Thymus (tissue), 11 donors: Measurements from ENCODE around the gene OSBP. TPM values are rescaled to one million over a fixed set of nuclear protein-coding genes. Genes with fewer than 3 reads are reported as not detected.
"Not testable (repeated sequence)": the region's sequence is repeated elsewhere in the genome, so short reads cannot be mapped to it uniquely, and the experiment has no call there.

ENCODE experiments used
- DNase-seq, 9 donors: peaks; one replicate each; pipeline ENCODE4 v3.0.0-alpha.2; 2013; ENCODE audit warnings: low spot score in 9 of 9, low read depth in 6 of 9, missing footprints in 1 of 9
- H3K27ac ChIP-seq, 2 donors: one replicate each; pipeline ENCODE4 v1.5.1; 2013; ENCODE audit warnings: control low read depth in 1 of 2, low read depth in 1 of 2, low read length in 1 of 2, mild to moderate bottlenecking in 1 of 2, moderate library complexity in 1 of 2
- H3K27me3 ChIP-seq, 2 donors: one replicate each; pipeline ENCODE4 v1.5.1; 2013; ENCODE audit warnings: low read length in 1 of 2; ENCODE audit not compliant: control insufficient read depth in 2 of 2, insufficient read depth in 1 of 2
- H3K36me3 ChIP-seq, 2 donors: one replicate each; pipeline ENCODE4 v1.5.1; 2013; ENCODE audit warnings: low read length in 1 of 2, mild to moderate bottlenecking in 1 of 2, moderate library complexity in 1 of 2; ENCODE audit not compliant: control insufficient read depth in 2 of 2, insufficient read depth in 2 of 2
- H3K4me1 ChIP-seq, 2 donors: one replicate each; pipeline ENCODE4 v1.5.1; 2013; ENCODE audit warnings: low read length in 2 of 2; ENCODE audit not compliant: control insufficient read depth in 2 of 2, insufficient read depth in 2 of 2
- H3K4me3 ChIP-seq, 2 donors: one replicate each; pipeline ENCODE4 v1.5.1; 2013; ENCODE audit warnings: low read length in 2 of 2, control low read depth in 1 of 2, mild to moderate bottlenecking in 1 of 2
- H3K9me3 ChIP-seq, 2 donors: one replicate each; pipeline ENCODE4 v1.5.1; 2013; ENCODE audit warnings: low read length in 1 of 2, mild to moderate bottlenecking in 1 of 2; ENCODE audit not compliant: control insufficient read depth in 2 of 2, insufficient read depth in 1 of 2
- WGBS: extraction: QIAGEN DNeasy Blood & Tissue Kit; methylation state at CpG from one replicate; pipeline ENCODE4 v1.1.7; 2013; 5-methylcytosine and 5-hydroxymethylcytosine counted together
- polyA plus RNA-seq: library from polyadenylated mRNA; stranded (reverse); fragments of 200-250 nt; gene quantifications from one replicate; pipeline ENCODE4 v1.2.3, GENCODE V29; 2013
- total RNA-seq: library from RNA; stranded (reverse); fragments of 120-200 nt; gene quantifications from one replicate; pipeline ENCODE4 v1.2.4, GENCODE V29; 2013
- donor health status: healthy.

The OSBP gene
- total and polyA plus RNA-seq, 2 donors, result 17.5 to 21.5 TPM

DNA sequence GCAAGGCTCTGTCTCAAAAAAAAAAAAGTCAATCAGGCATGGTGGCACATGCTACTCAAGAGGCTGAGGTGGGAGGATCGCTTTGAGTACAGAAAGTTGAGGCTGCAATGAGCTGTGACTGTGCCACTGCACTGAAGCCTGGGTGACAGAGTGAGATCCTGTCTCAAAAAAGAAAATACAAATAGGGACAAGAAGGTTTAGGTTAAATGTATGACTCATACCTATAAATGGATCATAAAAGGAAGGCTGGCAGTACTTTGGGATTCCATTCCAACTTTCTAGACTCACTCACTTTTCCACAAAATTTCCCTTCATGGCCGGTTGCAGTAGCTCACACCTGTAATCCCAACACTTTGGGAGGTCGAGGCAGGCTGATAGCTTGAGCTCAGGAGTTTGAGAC is 25.6 kb upstream of the OSBP start:
- H3K27ac ChIP-seq, result no peak overlapping the region
- no peak for DNase-seq
- 98% methylated on average over 3 of the region's 3 CpGs for WGBS
- no peaks in the 10 kb centered on the region for H3K27me3 ChIP-seq
- no peaks in the 10 kb centered on the region for H3K4me1 ChIP-seq
- peaks cover 57 to 78% of the 10 kb centered on the region in 2 donors for H3K36me3 ChIP-seq
- H3K4me3 ChIP-seq, result no peak overlapping the region
- H3K9me3 ChIP-seq, result no peaks in the 10 kb centered on the region

DNA sequence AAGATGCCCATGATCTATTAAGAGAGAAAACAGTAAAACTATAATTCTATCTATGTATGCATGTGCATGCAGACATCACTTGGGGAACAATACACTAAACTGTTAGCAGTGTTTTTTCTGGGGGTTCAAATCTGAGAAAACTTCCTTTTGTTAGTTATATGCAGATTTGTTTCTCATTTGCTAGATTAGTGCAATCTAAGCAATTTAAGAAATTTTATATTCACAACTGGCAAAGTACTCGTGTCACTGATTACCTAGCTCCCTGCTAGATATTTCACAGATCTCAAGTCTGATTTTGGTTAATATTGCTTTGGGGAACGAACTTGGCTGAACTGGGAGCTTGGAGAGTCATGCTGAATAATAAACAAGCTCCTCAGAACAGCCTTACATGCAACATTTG is 14.9 kb upstream of the OSBP start:
- no peaks in the 10 kb centered on the region for H3K9me3 ChIP-seq
- WGBS, result 94% methylated on average over 2 of the region's 2 CpGs
- no peaks in the 10 kb centered on the region for H3K4me1 ChIP-seq
- no peaks in the 10 kb centered on the region for H3K27me3 ChIP-seq
- H3K4me3 ChIP-seq, result no peak overlapping the region
- H3K27ac ChIP-seq, result no peak overlapping the region
- H3K36me3 ChIP-seq, result peaks cover under 1 to 10% of the 10 kb centered on the region in 2 donors
- DNase-seq, result no peak

GRCh38 chr11:59629996-59630395 is 14.4 kb upstream of the OSBP start:
- H3K9me3 ChIP-seq, result no peaks in the 10 kb centered on the region
- no peak overlapping the region for H3K4me3 ChIP-seq
- no peak for DNase-seq
- H3K4me1 ChIP-seq, result no peaks in the 10 kb centered on the region
- H3K36me3 ChIP-seq, result peaks cover 0 to 6% of the 10 kb centered on the region in 2 donors
- H3K27ac ChIP-seq, result no peak overlapping the region
- H3K27me3 ChIP-seq, result no peaks in the 10 kb centered on the region

DNA sequence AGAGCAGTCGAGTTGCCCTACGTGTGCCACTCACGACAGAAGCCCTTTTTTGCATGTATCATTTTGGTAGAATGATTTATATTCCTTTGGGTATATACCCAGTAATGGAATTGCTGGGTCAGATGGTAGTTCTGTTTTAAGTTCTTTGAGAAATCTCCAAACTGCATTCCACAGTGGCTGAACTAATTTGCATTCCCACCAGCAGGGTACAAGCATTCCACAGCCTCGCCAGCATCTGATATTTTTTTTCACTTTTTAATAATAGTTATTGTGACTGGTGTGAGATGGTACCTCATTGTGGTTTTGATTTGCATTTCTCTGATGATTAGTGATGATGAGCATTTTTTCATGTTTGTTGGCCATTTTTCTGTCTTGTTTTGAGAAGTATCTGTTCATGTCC is 11.4 kb upstream of the OSBP start:
- H3K36me3 ChIP-seq, H3K27me3 ChIP-seq, DNase-seq, H3K9me3 ChIP-seq, H3K4me3 ChIP-seq, H3K4me1 ChIP-seq, H3K27ac ChIP-seq: not testable (repeated sequence)
- 98% methylated on average over 4 of the region's 4 CpGs for WGBS

GRCh38 chr11:59625703-59626102 is 10.1 kb upstream of the OSBP start:
- H3K4me1 ChIP-seq, result no peaks in the 10 kb centered on the region
- no peak for DNase-seq

DNA sequence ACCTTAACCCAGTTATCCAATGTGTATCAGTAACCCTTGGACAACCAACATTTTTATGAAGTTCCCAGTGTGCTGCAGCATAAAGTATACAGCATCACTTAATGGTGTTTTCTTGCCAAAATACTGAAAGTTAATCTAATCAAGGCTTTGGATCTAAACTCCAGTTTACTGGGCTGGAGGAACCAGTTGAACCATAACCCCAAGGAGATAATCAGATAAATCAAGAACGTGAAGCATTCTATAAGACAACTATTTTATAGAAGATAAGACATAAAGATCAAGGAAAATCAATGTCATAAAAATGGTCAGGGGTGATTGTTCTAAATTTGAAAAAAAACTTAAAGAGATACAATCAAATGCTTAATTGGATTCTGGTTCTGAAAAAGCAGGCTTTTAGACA is 2.3 kb upstream of the OSBP start:
- WGBS, result 94% methylated on average over 1 of the region's 1 CpG
- H3K4me3 ChIP-seq, result no peak overlapping the region
- no peak for DNase-seq

More at GRCh38 chr11:59625703-59626102, 10.1 kb upstream of the OSBP start:
- 97% methylated on average over 3 of the region's 3 CpGs for WGBS
- no peak overlapping the region for H3K27ac ChIP-seq
- peaks cover 0 to 3% of the 10 kb centered on the region in 2 donors for H3K36me3 ChIP-seq
- no peaks in the 10 kb centered on the region for H3K9me3 ChIP-seq
- no peaks in the 10 kb centered on the region for H3K27me3 ChIP-seq
- H3K4me3 ChIP-seq, result no peak overlapping the region

DNA sequence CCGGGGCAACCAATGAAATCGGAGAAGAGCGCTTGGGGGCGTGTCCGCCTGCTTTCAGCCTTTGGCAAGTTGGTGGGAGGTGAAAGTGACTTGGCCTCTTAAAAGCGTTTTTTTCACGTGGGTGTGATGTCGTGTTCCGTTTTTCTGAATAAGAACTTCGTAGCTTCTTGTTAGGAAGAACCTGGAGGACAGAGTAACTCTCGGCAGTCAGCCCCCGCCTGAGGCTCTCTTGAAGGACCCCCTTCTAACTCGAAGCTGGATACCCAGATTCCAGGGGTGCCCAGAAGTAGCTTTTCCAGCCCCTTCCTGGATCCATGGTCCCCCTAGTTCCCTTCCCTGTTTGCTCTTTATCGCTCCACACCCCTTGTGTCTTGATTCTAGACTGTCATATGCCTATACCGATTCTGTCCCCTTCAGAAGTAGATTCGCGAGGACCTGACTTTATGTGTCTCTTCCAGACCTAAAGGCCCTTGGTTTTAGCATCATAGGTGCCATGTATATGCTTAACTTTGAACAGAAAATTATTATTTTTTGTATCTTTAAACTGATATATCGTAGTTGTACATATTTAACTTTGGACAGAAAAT is 915 bp upstream of the OSBP start:
- H3K27me3 ChIP-seq, result no peaks in the 10 kb centered on the region
- no peaks in the 10 kb centered on the region for H3K36me3 ChIP-seq
- peak overlapping the region; percentile 55 to 77 for H3K4me3 ChIP-seq
- no peak for DNase-seq
- no peaks in the 10 kb centered on the region for H3K9me3 ChIP-seq
- H3K27ac ChIP-seq, result peak overlapping the region; percentile 93 to 94
- 19% methylated on average over 18 of the region's 18 CpGs for WGBS
- H3K4me1 ChIP-seq, result peaks cover 12 to 14% of the 10 kb centered on the region in 2 donors

More for the DNA sequence above, 2.3 kb upstream of the OSBP start:
- H3K27me3 ChIP-seq, result no peaks in the 10 kb centered on the region
- no peaks in the 10 kb centered on the region for H3K9me3 ChIP-seq
- no peaks in the 10 kb centered on the region for H3K36me3 ChIP-seq
- no peak overlapping the region for H3K27ac ChIP-seq
- H3K4me1 ChIP-seq, result peaks cover 5 to 14% of the 10 kb centered on the region in 2 donors

DNA sequence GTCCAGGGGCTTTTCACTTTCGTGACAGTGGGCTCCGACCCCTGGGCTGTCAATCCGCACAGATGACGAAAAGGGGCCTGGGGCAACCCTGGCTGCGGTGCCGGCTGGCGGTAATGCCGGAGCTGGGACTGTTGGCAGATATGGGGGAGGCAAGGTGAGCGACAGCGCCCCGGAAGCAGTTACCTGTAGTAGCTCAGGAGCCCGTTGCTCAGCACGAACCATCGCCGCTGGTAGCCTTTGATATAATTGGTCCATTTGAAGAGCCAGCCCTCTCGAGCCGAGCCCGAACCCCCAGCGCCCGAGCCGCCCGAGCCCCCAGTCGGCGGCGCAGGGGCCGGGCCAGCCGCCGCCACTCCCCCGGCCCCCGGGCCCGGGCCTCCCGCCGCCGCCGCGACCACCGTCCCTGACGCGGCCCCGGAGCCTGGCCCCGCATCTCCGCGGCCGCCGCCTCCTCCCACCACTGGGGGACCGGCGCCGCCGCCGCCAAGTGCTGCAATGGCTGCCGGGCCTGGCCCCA is 396 bp downstream of the OSBP start:
- under 1% methylated on average over 51 of the region's 51 CpGs for WGBS
- peak overlapping the region; percentile 77 to 92 for H3K4me3 ChIP-seq
- peaks cover 3 to 4% of the 10 kb centered on the region in 2 donors for H3K36me3 ChIP-seq
- peak overlapping the region; percentile 86 to 97 for H3K27ac ChIP-seq
- H3K4me1 ChIP-seq, result peaks cover 12 to 14% of the 10 kb centered on the region in 2 donors
- H3K9me3 ChIP-seq, result no peaks in the 10 kb centered on the region
- peak in 8 of 9 donors; percentile 12 to 57 (median 30) for DNase-seq
- no peaks in the 10 kb centered on the region for H3K27me3 ChIP-seq

GRCh38 chr11:59614277-59615119 is 1.1 kb downstream of the OSBP start:
- peaks cover 7 to 11% of the 10 kb centered on the region in 2 donors for H3K36me3 ChIP-seq
- peak in 3 of 9 donors; percentile 2 to 8 (median 6) for DNase-seq
- H3K4me1 ChIP-seq, result peaks cover 12 to 14% of the 10 kb centered on the region in 2 donors
- WGBS, result 28% methylated on average over 13 of the region's 13 CpGs
- peak overlapping the region; percentile 77 to 92 for H3K4me3 ChIP-seq
- H3K27me3 ChIP-seq, result no peaks in the 10 kb centered on the region
- H3K27ac ChIP-seq, result peak overlapping the region; percentile 59 to 97
- H3K9me3 ChIP-seq, result no peaks in the 10 kb centered on the region
